HUDEP-2 (cell line): ENCODE results near the gene CCNG2.

Experiments
- DNase-seq, 76 experiments: peaks; one replicate each; lab custom pipeline; 2025; ENCODE audit not compliant: unreplicated experiment in 76 of 76; lab: John Stamatoyannopoulos, UW

Gene CCNG2

DNA sequence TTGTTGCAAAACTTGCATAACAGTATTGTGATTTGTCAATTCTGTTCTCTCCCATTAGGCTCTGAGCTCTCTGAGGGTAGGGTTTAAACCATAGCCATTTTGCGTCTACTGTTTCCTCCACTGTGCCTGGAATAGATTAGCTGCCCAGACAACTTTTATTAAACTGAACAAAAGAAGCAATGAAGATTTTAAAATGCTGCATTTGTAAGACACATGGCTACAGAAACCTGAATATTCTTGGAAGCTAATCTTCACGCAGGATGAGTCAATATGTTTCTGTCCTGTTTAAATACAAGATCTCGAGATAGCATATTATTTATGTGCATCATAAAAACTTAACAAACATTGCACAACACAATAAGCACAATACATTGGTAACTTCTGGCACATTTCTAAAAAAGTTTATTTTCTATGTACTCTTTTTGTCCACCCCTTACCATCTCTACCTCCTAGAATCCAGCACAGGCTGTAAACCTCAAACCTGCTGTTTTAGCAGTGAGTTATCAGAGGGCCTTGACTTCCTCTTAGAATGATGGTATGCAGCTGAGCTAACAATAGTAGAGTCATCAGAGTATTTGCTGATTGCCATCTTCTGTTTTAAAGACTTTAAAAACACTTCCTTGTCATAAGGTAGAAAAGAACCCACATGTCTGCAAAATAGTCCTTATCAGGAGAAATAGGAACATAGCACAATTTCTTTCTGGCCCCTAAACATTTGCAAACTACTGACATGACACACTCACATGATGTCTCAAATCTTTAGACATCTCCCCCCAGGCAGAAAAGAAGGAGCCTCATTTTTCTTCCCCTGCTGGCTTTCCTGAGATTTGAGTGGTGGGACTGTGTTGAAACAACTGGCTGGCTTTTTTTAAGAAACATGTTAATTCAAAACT, 10.6 kb upstream of the CCNG2 start:
- DNase-seq = peak in 2 of 76 experiments; percentile 11 to 23

DNA sequence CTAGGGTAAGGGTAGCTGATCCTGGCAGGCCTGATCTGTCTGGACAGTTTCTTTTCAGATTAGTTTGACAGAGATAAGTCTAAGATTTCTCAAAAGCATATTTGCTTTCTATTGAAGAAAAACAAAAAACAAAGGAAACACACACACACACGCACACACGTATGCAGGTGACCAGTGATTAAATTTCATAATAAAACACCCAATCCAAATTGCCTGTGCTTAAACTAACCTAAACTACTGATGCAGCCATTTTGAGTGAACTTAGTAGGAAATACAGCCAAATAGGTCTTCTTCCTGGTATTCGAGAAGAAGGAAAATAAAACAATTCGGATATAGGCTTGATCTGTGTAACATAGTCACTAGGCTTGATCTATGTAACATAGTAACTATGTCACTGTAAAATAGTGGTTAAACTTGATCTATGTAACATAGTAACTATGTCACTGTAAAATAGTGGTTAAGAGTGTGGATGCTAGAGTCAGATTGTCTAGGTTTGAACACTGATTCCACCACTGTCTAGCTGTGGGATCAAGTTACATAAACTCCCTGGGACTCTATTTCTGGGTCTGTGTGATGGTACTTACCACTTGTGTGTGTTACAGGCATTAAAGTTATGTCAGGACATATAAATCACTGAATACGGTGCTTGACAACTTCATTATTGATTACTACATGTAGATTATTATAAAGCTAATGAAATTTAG, 9.8 kb upstream of the CCNG2 start:
- no peak for DNase-seq

DNA sequence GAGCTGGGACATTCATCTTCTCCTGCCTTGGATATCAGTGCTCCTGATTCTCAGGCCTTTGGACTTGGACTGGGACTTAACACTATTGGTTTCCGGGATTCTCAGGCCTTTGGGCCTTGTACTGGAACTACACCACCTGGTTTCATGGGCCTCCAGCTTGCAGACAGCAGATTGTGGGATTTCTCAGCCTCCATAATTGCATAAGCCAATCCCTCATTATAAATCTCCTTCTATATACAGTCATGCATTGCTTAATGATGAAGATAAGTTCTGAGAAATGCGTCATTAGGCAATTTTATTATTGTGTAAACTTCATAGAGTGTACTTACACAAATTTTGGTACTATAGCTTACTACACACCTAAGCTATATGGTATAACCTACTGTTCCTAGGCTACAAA, 8.9 kb upstream of the CCNG2 start:
- no peak for DNase-seq

DNA sequence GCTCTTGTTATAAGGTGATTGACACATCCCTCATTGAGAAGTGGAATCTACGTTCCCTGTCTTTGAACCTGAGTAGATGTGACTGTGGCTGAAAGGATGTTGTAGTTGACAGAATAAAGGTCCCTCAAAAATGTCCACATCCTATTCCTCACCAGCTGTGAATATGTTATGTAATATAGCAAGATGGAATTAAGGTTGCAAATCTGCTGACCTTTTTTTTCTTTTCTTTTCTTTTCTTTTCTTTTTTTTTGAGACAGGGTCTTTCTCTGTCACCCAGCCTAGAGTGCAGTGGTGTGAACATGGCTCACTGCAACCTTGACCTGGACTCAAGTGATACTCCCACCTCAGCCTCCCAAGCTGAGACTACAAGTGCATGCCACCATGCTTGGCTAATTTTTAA, 7.2 kb upstream of the CCNG2 start:
- no peak for DNase-seq

DNA sequence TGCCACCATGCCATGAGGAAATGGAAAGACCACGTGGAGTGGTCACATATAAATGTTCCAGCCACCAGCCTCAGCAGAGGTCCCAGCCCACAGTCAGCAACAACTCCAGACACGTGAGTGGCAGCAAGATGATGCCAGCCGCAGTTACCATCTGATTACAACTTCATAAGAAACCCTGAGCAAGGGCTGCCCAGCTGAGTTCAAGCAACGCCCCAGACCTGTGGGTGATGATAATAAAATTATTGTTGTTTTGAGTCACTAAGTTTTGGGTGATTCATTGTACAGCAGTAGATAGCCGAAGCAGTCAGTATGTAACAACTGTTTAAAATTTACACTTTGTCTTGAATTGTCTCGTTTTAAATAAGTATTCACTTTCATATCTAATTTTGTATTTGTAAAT, 5.8 kb upstream of the CCNG2 start:
- peak in 74 of 76 experiments; percentile 22 to 93 (median 78) for DNase-seq

DNA sequence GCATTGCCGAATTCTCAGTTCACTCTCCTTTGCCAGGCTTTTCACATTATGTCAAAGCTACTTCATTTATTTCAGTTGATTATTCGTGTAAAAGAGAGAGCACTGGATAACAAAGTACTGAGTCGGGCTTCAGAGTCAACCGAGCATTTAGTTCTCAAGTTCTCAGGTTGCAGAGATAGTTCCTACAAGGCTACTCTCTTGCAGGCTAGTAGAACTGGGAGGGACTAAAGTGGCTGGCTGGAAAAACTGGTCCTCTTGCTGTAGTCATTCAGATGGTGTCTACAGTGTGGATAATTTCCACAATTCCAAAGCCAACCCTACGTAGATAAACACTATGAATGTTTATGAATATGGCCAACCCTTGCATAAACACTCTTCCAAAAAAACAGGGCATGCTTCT, 4.6 kb upstream of the CCNG2 start:
- DNase-seq = no peak

DNA sequence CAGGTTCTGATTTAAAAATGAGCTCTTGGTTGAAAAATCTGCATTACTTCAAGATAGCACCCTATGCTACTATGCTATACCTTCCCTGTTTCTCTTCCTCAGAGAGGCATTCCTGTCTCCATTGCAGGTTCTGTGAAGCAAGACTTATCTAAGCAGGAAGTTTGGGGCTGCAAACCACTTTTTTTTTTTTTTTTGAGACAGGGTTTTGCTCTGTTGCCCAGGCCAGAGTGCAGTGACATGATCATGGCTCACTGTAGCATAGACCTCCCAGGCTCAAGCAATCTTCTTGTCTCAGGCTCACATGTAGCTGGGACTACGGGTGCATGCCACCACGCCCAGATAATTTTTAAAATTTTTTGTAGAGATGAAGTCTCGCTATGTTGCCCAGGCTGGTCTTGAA, 4.0 kb upstream of the CCNG2 start:
- no peak for DNase-seq

DNA sequence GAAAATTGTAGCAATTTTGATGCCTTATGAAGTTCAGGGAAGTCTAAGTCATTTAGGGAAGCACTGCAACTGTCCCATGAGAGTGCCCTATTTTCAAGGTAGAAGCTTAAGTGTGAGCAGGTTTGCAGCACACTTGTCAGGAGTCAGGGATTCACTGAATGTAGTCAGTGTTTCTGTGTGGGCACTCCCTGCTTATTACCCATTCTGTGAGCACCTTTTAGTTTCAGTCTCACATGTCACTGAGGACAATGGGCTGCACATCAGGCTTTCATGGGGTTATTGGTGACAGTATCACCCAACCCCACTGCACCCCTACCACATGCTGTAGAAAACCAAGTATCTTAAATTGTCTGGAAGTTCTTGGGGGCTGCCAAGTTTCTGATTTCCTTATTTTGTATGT, 2.9 kb upstream of the CCNG2 start:
- no peak for DNase-seq

DNA sequence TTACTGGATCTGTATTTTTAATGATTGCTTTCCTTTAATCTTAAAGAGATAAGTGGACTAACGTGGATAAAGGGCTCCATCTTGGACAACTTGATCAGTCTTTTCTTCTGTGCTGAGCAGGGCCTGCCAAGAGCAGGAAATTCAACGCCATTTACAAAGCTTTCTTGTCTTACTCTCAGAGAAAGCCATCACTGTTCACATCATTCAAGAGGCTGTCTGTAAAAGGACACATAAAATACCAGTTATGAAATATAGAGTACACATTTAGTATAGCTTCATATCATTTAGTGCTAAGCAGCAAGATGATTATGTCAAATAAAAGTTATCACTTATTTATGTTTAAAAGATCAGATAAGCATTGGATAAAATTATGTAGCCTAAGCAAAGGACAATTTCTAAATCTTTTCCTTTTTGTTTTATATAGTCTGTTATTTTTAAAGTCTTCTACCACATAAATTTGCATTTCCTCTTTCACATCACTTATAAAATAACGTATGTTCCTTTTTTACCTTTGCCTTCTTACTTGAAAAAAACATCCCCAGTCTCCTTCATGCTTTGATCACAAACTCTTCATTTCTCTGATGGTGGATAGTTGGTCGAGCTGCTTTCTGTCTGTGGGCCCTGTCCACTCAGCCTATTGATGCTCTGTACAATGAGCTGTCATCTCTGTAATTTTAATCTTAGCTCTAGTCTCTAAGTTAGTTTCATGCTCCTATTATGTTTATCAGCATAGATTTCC, 2.1 kb upstream of the CCNG2 start:
- no peak for DNase-seq

DNA sequence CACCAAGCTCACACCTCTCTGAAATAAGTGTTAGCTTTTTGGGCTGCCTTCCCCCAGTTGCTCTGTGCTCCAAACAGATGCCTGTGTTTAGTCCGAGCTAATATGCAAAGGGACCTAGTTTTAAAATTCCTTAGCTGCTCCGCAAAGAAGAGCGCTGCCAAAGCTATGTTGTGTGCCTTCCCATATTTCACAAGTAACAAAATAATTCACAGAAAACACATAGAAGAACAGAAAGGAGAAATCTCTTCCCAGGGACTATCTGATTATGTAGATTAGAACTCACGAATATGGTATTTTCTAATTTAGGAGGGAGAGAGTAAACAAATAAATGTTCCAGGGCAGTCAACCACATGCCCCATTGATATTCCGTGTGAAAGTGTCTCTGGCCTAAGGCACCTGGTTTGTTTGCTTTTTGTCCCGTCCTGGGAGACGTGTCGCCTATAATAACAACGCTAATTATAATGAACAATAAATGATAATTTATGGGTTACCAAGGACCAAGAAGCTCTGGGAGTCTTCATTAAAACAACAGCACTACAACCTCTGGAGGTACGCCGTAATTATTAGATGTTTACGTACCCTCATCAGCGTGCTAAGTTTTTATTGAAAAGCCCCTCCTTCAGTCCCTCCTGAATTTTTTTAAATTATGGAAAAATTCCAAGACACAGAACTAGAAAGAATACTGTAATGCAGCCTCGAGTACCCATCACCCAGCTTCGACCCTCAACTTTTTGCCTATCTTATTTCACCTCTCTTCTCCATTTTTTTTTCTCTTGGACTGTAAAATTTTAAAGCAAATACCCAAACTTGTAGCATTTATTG, 1.2 kb upstream of the CCNG2 start:
- no peak for DNase-seq

DNA sequence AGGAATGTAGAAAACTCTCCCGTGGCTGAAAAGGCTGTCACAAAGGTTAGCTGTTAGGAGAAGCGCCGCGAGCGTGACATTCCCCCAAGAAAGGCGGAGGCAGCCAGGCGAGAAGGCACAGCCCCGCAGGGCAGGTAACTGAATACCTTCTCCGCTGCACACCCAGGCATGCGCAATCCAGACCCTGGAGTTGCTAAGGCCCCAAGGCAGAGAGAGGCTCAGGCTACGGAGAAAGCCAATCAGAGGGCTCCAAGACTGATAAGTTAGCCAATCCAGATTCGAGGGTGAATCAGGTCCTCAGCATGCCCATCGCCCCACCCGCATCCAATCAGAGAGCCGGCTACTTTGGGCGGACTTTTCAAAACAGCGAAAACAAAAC, 485 bp upstream of the CCNG2 start:
- peak; percentile 16 to 98 (median 94) for DNase-seq

DNA sequence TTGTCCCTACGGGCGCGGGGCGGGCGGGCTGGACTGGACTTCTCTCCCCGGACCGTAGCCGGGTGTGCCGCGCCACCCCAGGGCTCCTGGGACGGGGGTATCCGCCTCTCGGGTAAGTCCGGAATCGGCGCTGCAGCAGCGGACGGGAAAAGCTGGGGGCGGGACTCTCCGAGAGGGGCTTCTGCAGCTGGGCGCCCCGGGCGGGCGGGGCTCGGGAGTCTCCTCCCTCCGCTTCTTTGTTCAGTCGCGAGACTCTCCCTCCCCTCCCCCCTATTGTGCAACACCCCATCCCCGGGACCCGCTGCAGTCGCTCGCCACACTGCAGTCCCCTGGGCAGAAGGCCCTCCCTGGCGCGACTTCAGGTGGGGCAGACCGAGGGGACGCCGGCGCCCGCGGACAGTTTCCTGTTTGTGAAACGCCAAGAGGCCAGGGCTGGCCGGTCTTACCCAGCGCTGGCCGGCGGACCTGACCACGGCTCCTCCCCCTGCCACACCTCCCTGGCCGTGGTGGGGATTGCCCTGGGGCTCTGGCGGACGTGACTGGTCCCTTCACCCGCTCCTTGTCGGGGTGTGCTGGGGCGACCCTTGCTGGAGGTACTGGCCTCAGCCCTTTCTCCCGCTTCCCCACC, 966 bp downstream of the CCNG2 start:
- DNase-seq = peak in 56 of 76 experiments; percentile 2 to 70 (median 39)

DNA sequence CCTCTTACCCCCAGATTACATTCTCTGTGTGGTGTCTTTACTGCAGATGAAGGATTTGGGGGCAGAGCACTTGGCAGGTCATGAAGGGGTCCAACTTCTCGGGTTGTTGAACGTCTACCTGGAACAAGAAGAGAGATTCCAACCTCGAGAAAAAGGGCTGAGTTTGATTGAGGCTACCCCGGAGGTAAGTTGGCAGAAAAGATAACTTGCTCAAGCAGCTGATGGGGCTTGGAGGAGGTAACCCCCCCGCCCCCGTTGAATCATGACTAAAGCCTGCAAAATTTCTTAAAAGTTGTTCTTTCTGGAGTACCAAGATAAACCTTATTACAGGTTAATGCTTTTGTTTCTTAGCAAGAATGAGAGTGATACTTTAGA, 1.5 kb downstream of the CCNG2 start:
- DNase-seq = peak in 2 of 76 experiments; percentile 4 to 14

DNA sequence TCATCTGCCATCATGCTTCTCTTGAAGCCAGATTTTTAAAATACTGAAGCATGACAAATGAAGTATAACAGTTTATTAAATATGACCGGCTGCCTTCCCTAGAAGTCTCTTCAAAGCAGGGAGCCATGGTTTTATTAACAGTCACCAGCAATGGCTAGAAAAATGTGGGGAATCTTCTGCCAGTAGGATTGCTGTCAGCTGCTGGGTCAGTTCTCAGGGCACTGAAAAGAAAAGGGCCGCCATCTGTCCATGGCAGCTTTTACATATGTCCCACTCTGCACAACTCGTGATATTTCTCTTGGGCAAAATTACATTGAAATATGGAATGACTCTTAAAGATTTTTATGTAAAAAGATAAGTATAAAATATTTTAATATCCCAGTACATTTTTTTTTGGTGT, 2.8 kb downstream of the CCNG2 start:
- no peak for DNase-seq

DNA sequence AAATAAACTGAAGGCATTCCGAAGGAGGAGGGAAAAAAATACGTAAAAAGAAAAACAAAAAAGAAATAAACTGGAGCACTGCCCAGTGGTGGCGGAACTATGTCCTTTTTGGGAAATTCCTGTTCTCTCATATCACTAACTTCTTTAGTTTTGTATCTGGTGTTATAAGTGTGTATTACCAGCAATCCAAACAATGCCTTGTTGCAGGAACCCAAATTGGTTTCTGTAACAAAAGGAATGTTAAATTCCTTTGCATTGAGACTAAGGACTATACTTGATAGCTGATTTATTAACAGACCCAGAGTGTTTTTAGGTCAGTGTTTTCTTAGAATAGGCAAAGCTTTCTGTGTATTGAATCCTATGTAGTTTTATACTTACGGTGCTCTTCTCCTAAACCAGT, 6.6 kb downstream of the CCNG2 start:
- no peak for DNase-seq

DNA sequence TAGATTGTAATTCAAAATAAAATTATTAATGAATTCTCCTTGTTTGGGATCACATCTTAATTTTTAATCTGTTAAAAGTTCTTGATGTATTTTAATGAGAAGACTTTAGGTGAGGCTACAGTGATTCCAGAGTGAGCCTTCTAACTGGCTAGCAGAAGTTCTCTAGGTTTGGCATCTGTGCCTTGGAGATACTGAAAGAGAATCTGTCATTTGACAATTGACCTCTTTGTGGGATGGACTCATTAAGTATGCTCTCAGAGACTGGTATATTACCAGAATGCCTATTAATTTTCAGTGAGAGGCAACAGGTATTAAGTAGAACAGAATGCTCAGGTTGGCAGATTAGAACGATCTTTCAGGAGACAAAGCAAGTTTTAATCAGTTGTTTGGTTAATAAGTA, 10.2 kb downstream of the CCNG2 start:
- no peak for DNase-seq

DNA sequence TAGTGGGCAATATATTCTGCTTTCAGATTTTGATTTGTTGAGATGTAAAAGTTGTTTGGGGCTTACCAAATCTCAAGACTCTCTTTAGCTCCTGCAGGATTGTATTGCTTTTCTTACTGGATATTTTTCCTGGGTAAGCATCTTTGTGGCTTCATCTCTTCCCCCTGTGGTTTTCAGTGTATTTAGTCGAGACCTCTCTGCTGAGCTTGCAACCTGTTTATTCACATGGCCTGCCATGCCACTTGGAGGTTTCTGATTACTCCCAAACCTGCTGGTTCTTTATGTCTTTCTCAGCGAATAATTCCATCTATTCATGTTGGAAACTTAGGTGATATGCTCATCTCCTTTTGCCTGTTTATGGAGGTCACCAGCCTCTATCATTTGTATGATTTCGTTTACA, 10.9 kb downstream of the CCNG2 start:
- no peak for DNase-seq

DNA sequence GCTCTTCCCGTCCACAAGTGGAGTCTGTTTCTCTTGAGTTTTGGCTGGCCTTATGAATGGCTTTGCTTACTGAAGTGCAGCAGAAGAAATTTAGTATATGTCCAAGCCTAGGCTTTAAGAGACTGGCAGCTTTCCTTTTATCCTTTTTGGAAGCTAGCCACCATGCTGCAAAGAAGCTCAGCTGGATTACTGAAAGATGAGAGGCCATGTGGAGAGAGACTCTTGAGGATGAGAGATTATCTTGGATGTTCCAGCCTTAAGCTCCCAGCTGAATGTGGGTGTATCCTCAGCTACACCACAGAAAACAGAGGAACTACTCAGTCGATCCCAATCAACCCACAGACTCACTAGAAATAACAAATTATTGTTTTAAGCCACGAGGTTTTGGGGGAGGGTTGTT, 12.5 kb downstream of the CCNG2 start:
- DNase-seq = no peak

DNA sequence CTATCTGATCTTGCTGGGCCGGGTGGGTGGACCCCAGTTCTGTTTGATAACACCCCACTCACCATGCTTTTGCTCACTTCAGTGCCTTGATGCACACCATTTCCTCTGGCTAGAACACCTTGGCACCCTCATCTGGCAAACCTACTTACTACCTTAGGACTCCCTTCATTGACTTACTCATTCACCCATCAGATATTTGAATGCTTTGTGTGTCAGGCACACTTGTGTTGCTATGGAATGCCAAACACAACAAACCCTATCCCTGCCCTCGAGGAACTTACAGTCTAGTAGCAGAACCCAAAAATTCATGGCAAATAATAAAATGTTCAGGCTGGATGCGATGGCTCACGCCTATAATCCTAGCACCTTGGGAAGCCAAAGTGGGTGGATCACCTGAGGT, 13.9 kb downstream of the CCNG2 start:
- DNase-seq = no peak

DNA sequence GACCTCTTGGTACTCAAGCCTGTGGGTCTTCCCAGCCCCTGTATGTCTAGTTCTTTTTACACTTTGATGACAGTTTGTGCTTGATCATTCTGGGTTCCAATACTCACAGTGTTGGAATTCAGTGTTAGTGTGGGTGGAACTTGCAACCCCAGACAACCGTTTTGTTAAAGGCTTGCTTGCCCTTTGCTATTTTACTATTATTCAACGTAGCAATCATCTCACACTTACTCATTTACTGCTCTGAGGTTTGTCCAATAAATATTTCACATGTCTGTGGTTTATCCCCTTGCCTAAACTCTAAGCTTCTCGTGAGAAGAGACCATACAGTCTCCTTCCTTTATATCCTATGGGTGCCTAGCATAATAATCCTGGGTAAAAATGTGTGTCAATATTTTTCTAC, 15.3 kb downstream of the CCNG2 start:
- no peak for DNase-seq
